HepG2 (cell line): ENCODE measurements around the gene FGFR4.

ENCODE experiments used
- EZH2 ChIP-seq: conservative IDR thresholded peaks from 2 replicates; pipeline ENCODE4 v1.6.1; 2012; ENCODE audit warnings: mild to moderate bottlenecking, low read depth, low read length, moderate library complexity
- POLR2A ChIP-seq, 2 experiments: IDR thresholded peaks; 2 replicates each; pipeline ENCODE4 v1.6.1; 2011; ENCODE audit warnings: low read depth in 2 of 2, low read length in 2 of 2, mild to moderate bottlenecking in 1 of 2, moderate library complexity in 1 of 2; ENCODE audit not compliant: insufficient read depth in 1 of 2
- TF ChIP-seq, protein P1 (sequence below): sonication (generic); formaldehyde crosslinking; IDR thresholded peaks from 2 replicates; pipeline ENCODE4 v1.5.0; 2020; ENCODE audit warnings: mild to moderate bottlenecking, missing genetic modification reagents, moderate library complexity

DNA sequence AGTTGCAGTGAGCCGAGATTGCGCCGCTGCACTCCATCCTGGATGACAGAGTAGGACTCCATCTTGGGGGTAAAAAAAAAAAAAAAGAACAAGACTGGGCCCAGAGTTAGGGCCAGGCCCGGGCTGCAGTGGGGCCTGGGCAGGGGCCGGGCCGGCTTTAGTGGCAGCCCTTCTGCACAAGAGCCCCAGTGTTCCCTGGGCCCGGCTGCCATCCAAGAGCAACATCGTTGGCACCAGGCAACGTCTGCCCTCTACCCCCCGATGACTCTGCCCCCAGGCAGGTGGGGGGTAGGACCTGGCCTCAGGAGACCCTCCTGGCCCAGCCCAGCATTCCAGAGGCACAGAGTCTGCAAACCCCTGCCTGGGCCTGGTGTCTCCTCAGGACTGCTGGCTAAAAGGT, 4.9 kb upstream of the FGFR4 start:
- TF ChIP-seq EZH2 (no peak), POLR2A (IDR thresholded peaks at IDR 0.05; ENCODE audit: insufficient read depth in 1 of 2, low read depth in 2 of 2, low read length in 2 of 2) (no peak)
- TF ChIP-seq, protein P1, sequence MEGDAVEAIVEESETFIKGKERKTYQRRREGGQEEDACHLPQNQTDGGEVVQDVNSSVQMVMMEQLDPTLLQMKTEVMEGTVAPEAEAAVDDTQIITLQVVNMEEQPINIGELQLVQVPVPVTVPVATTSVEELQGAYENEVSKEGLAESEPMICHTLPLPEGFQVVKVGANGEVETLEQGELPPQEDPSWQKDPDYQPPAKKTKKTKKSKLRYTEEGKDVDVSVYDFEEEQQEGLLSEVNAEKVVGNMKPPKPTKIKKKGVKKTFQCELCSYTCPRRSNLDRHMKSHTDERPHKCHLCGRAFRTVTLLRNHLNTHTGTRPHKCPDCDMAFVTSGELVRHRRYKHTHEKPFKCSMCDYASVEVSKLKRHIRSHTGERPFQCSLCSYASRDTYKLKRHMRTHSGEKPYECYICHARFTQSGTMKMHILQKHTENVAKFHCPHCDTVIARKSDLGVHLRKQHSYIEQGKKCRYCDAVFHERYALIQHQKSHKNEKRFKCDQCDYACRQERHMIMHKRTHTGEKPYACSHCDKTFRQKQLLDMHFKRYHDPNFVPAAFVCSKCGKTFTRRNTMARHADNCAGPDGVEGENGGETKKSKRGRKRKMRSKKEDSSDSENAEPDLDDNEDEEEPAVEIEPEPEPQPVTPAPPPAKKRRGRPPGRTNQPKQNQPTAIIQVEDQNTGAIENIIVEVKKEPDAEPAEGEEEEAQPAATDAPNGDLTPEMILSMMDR (CRISPR knock-in tag), result no peak
